Tibial nerve (tissue), 3 donors: ENCODE data around the gene AUTS2.

ENCODE experiments used
- POLR2A ChIP-seq, 2 donors: fragments of 450-650 bp; IDR thresholded peaks; one replicate each; pipeline ENCODE4 v1.6.1; 2017; ENCODE audit warnings: antibody characterized with exemption in 2 of 2, mild to moderate bottlenecking in 2 of 2, moderate library complexity in 2 of 2
- TF ChIP-seq, protein P1 (sequence below), 5 experiments: fragments of 200-600 bp in 3 of 5; fragments of 450-650 bp in 2 of 5; sonication (generic) in 3 of 5; IDR thresholded peaks; one replicate each; pipeline ENCODE4 v1.5.1; 2016 to 2019; ENCODE audit warnings: antibody characterized with exemption in 5 of 5, mild to moderate bottlenecking in 3 of 5, moderate library complexity in 2 of 5

DNA sequence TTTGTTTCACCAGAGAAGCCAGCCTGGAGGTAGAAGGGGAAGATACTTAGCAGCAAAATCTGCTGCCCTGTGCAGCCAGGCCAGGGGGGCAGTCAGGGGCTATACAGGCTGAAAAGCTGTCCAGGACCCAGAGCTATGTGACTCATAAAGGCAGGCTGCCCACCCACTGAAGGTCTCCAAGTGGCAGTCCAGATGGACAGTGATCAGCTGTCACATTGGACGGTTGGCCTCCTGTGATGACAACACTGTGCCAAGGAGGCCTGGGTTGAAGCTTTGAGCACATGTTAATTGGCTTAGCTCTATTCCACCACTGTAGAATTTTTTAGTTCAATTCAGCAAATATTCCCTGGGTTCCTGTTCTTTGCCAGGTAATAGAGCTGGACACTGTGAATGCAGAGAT is 956.4 kb downstream of the AUTS2 start:
- TF ChIP-seq, protein P1, sequence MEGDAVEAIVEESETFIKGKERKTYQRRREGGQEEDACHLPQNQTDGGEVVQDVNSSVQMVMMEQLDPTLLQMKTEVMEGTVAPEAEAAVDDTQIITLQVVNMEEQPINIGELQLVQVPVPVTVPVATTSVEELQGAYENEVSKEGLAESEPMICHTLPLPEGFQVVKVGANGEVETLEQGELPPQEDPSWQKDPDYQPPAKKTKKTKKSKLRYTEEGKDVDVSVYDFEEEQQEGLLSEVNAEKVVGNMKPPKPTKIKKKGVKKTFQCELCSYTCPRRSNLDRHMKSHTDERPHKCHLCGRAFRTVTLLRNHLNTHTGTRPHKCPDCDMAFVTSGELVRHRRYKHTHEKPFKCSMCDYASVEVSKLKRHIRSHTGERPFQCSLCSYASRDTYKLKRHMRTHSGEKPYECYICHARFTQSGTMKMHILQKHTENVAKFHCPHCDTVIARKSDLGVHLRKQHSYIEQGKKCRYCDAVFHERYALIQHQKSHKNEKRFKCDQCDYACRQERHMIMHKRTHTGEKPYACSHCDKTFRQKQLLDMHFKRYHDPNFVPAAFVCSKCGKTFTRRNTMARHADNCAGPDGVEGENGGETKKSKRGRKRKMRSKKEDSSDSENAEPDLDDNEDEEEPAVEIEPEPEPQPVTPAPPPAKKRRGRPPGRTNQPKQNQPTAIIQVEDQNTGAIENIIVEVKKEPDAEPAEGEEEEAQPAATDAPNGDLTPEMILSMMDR (IDR thresholded peaks at IDR 0.05): no peak
- no peak for TF ChIP-seq POLR2A (IDR thresholded peaks at IDR 0.05)
